ENCODE measurements around the gene ADD1.

The ADD1 gene

DNA sequence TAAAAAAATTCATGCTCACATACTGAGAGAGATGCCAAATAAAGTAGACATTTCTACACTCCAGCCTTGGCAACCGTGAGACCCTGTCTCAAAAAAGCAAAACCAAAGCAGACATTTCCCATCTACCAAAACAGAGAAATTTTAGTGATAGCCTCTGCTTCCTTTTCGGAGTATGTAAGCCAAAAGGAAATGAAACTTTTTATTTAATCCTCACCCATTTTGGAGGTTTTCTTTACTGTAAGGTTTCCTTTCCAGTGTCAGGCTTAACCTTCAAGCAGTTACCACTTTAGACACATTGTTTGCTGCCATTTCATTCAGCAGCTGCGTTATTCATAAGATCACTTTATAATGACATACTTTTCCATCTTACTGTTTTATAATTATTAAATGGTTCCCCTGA lies 15.9 kb downstream of the ADD1 start:
- no peak overlapping the region for H2BK120ac ChIP-seq (ENCODE audit: low read depth, low read length)
- H3K4me3 ChIP-seq (ENCODE audit: low read length): no peak overlapping the region
- H3K23ac ChIP-seq (ENCODE audit: low read length): no peak overlapping the region
- no peaks in the 10 kb centered on the region for H3K36me3 ChIP-seq (ENCODE audit: control insufficient read depth, insufficient read depth, low read length)
- no peaks in the 10 kb centered on the region for H3K27me3 ChIP-seq (ENCODE audit: insufficient read depth, low read length, poor library complexity)
- peaks cover 22% of the 10 kb centered on the region for H3K4me1 ChIP-seq (ENCODE audit: control insufficient read depth, low read depth, low read length)
- H3K9ac ChIP-seq (ENCODE audit: low read length): no peak overlapping the region
- no CpG with 5 or more reads among the region's 3 CpGs for WGBS (ENCODE audit: extremely low coverage, insufficient coverage, low lambda C conversion rate)
- H2BK15ac ChIP-seq (replicated peaks; ENCODE audit: low read depth): no peak overlapping the region
- H3K18ac ChIP-seq (ENCODE audit: low read length): peak overlapping the region; percentile 39
- H4K5ac ChIP-seq (ENCODE audit: low read length): no peak overlapping the region
- H3K79me2 ChIP-seq (ENCODE audit: control insufficient read depth, insufficient read depth, low read length): peaks cover 70% of the 10 kb centered on the region
- no peak overlapping the region for H3K27ac ChIP-seq (ENCODE audit: low read depth, low read length)
- no peak overlapping the region for H3K4ac ChIP-seq (ENCODE audit: low read depth, low read length)
- H3K56ac ChIP-seq (ENCODE audit: low read length): no peak overlapping the region
- H3K79me1 ChIP-seq (ENCODE audit: low read length): peaks cover 8% of the 10 kb centered on the region
- no peak for DNase-seq
- no peak overlapping the region for H4K8ac ChIP-seq (ENCODE audit: low read depth, low read length)
- no peak overlapping the region for H3K4me2 ChIP-seq (ENCODE audit: low read length)
- no peak overlapping the region for H2AK5ac ChIP-seq (ENCODE audit: low read length)
- no peak overlapping the region for H2BK5ac ChIP-seq (ENCODE audit: low read length)

DNA sequence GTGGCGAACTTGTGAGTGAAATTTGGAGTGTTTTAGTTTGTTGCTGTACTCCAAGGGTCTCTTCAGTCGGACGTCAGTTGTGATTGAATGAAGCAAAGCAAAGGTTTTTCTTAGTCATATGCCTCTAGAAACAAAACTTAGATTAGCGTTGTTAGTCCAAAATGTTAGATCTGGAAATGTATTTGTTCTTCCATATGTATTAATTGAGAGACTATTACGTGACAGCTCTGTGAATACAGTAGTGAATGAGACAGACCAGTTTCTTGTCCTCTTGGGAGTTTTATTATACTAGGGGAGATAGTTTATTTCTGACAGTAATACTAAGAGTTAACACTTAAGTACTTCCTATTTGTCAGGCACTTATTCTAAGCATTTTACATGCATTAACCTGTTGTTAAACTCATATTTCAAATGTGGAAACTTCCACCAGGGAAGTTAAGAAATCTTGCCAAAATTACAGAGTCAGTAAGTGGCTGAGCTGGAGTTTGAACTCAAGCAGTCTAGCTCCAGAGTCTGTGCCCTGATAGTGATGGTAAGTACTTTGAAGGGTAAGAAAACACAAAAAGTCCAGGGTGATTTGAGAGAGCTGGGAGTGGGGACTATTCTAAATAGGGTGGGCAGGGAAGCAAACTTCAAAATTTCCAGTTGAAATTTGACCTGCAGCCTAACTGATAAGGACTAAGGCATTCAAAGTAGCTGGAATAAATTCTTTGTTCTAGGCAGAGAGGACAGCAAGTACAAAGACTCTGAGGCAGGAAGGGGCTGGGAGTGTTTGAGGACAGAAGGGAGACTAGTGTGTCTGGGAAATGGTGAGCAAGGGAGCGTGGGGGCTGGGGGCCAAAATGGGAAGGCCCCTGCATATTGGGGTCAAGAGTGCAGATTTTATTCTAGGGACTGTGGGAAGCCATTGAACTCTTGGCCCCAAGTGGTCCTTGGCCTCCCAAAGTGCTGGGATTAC lies 17.0 kb downstream of the ADD1 start:
- Histone ChIP-seq H3K27me3 (ENCODE audit: insufficient read depth, low read length, poor library complexity) (no peaks in the 10 kb centered on the region), H4K8ac (ENCODE audit: low read depth, low read length) (no peak overlapping the region), H2BK5ac (ENCODE audit: low read length) (no peak overlapping the region), H3K9ac (ENCODE audit: low read length) (peak overlapping the region; percentile 41), H3K4ac (ENCODE audit: low read depth, low read length) (peak overlapping the region; percentile 10), H3K4me2 (ENCODE audit: low read length) (peak overlapping the region; percentile 7), H4K5ac (ENCODE audit: low read length) (no peak overlapping the region), H3K18ac (ENCODE audit: low read length) (peak overlapping the region; percentile 83), H3K4me1 (ENCODE audit: control insufficient read depth, low read depth, low read length) (peaks cover 24% of the 10 kb centered on the region), H2BK120ac (ENCODE audit: low read depth, low read length) (no peak overlapping the region), H3K79me1 (ENCODE audit: low read length) (peaks cover 6% of the 10 kb centered on the region), H3K56ac (ENCODE audit: low read length) (no peak overlapping the region), H3K4me3 (ENCODE audit: low read length) (no peak overlapping the region), H3K36me3 (ENCODE audit: control insufficient read depth, insufficient read depth, low read length) (no peaks in the 10 kb centered on the region), H3K27ac (ENCODE audit: low read depth, low read length) (peak overlapping the region; percentile 83), H3K79me2 (ENCODE audit: control insufficient read depth, insufficient read depth, low read length) (peaks cover 68% of the 10 kb centered on the region), H2BK15ac (replicated peaks; ENCODE audit: low read depth) (peak overlapping the region; percentile 14), H3K23ac (ENCODE audit: low read length) (no peak overlapping the region), H2AK5ac (ENCODE audit: low read length) (no peak overlapping the region)
- WGBS (ENCODE audit: extremely low coverage, insufficient coverage, low lambda C conversion rate): no CpG with 5 or more reads among the region's 6 CpGs
- peak; percentile 90 for DNase-seq

DNA sequence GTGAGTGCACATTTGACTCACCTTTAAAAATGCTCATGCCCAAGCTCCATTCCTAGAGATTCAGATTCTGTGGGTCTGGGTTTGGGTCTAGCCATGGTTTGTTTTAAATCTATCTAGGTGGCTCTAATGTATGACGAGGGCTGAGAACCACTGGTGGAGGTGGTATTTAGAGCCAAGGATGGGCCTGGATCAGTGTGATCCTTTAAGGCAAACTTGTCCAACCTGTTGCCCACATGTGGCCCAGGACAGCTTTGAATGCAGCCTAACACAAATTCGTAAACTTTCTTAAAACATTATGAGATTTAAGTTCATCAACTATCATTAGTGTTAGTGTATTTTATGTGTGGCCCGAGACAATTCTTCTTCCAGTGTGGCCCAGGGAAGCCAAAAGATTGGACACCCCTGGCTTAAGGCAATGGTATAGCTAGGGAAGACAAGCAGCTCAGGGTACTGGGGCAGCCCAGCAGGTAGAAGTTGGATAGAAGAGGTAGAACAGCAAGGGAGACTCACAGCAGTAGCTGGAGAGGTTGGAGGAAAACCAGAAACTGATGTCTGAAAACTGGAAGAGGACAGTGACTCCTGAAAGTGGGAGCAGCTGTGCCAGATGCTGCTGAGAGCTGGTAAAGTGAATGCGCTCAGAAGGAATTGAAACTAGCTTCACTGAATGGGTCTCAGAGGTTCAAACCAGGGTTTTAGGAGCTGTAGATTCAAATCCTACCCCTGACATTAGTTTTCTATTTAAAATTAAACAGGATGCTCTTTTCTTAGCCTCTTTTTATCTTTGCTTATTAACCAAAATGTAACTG lies 18.2 kb downstream of the ADD1 start:
- no CpG with 5 or more reads among the region's 4 CpGs for WGBS (ENCODE audit: extremely low coverage, insufficient coverage, low lambda C conversion rate)
- no peak for DNase-seq
- H3K27ac ChIP-seq (ENCODE audit: low read depth, low read length): peak overlapping the region; percentile 30

GRCh38 chr4:2862528-2862927 lies 18.9 kb downstream of the ADD1 start:
- no CpG with 5 or more reads among the region's 1 CpG for WGBS (ENCODE audit: extremely low coverage, insufficient coverage, low lambda C conversion rate)
- Histone ChIP-seq H3K4me1 (ENCODE audit: control insufficient read depth, low read depth, low read length) (peaks cover 32% of the 10 kb centered on the region), H4K8ac (ENCODE audit: low read depth, low read length) (no peak overlapping the region)

More for the DNA sequence above, 18.2 kb downstream of the ADD1 start:
- Histone ChIP-seq H2BK120ac (ENCODE audit: low read depth, low read length) (peak overlapping the region; percentile 3), H3K9ac (ENCODE audit: low read length) (peak overlapping the region; percentile 12), H3K36me3 (ENCODE audit: control insufficient read depth, insufficient read depth, low read length) (no peaks in the 10 kb centered on the region), H3K23ac (ENCODE audit: low read length) (no peak overlapping the region), H2BK15ac (replicated peaks; ENCODE audit: low read depth) (no peak overlapping the region), H3K79me2 (ENCODE audit: control insufficient read depth, insufficient read depth, low read length) (peaks cover 72% of the 10 kb centered on the region), H3K4ac (ENCODE audit: low read depth, low read length) (no peak overlapping the region), H3K56ac (ENCODE audit: low read length) (peak overlapping the region; percentile 35), H3K4me3 (ENCODE audit: low read length) (no peak overlapping the region), H3K18ac (ENCODE audit: low read length) (peak overlapping the region; percentile 32), H3K79me1 (ENCODE audit: low read length) (peaks cover 8% of the 10 kb centered on the region), H3K4me2 (ENCODE audit: low read length) (no peak overlapping the region), H3K4me1 (ENCODE audit: control insufficient read depth, low read depth, low read length) (peaks cover 27% of the 10 kb centered on the region), H4K5ac (ENCODE audit: low read length) (no peak overlapping the region), H2AK5ac (ENCODE audit: low read length) (no peak overlapping the region), H3K27me3 (ENCODE audit: insufficient read depth, low read length, poor library complexity) (no peaks in the 10 kb centered on the region), H2BK5ac (ENCODE audit: low read length) (no peak overlapping the region), H4K8ac (ENCODE audit: low read depth, low read length) (no peak overlapping the region)

GRCh38 chr4:2863649-2864048 lies 20.0 kb downstream of the ADD1 start:
- Histone ChIP-seq H3K27me3 (ENCODE audit: insufficient read depth, low read length, poor library complexity) (no peaks in the 10 kb centered on the region), H2BK5ac (ENCODE audit: low read length) (no peak overlapping the region), H3K4ac (ENCODE audit: low read depth, low read length) (no peak overlapping the region), H2BK120ac (ENCODE audit: low read depth, low read length) (no peak overlapping the region), H3K36me3 (ENCODE audit: control insufficient read depth, insufficient read depth, low read length) (no peaks in the 10 kb centered on the region), H3K23ac (ENCODE audit: low read length) (no peak overlapping the region), H4K8ac (ENCODE audit: low read depth, low read length) (no peak overlapping the region), H3K56ac (ENCODE audit: low read length) (no peak overlapping the region), H2BK15ac (replicated peaks; ENCODE audit: low read depth) (no peak overlapping the region), H2AK5ac (ENCODE audit: low read length) (no peak overlapping the region), H3K9ac (ENCODE audit: low read length) (no peak overlapping the region), H3K4me1 (ENCODE audit: control insufficient read depth, low read depth, low read length) (peaks cover 39% of the 10 kb centered on the region), H3K79me1 (ENCODE audit: low read length) (peaks cover 12% of the 10 kb centered on the region), H3K4me2 (ENCODE audit: low read length) (no peak overlapping the region), H3K4me3 (ENCODE audit: low read length) (no peak overlapping the region), H3K79me2 (ENCODE audit: control insufficient read depth, insufficient read depth, low read length) (peaks cover 67% of the 10 kb centered on the region), H3K27ac (ENCODE audit: low read depth, low read length) (no peak overlapping the region), H3K18ac (ENCODE audit: low read length) (no peak overlapping the region), H4K5ac (ENCODE audit: low read length) (no peak overlapping the region)
- DNase-seq: no peak

More at GRCh38 chr4:2862528-2862927, 18.9 kb downstream of the ADD1 start:
- Histone ChIP-seq H3K9ac (ENCODE audit: low read length) (no peak overlapping the region), H3K79me1 (ENCODE audit: low read length) (peaks cover 9% of the 10 kb centered on the region), H3K4ac (ENCODE audit: low read depth, low read length) (no peak overlapping the region), H3K4me3 (ENCODE audit: low read length) (no peak overlapping the region), H3K23ac (ENCODE audit: low read length) (no peak overlapping the region), H2BK120ac (ENCODE audit: low read depth, low read length) (no peak overlapping the region), H3K18ac (ENCODE audit: low read length) (no peak overlapping the region), H3K56ac (ENCODE audit: low read length) (no peak overlapping the region), H3K79me2 (ENCODE audit: control insufficient read depth, insufficient read depth, low read length) (peaks cover 69% of the 10 kb centered on the region), H3K27ac (ENCODE audit: low read depth, low read length) (no peak overlapping the region), H4K5ac (ENCODE audit: low read length) (no peak overlapping the region), H2AK5ac (ENCODE audit: low read length) (no peak overlapping the region), H3K27me3 (ENCODE audit: insufficient read depth, low read length, poor library complexity) (no peaks in the 10 kb centered on the region), H2BK5ac (ENCODE audit: low read length) (no peak overlapping the region), H3K36me3 (ENCODE audit: control insufficient read depth, insufficient read depth, low read length) (no peaks in the 10 kb centered on the region), H2BK15ac (replicated peaks; ENCODE audit: low read depth) (no peak overlapping the region), H3K4me2 (ENCODE audit: low read length) (no peak overlapping the region)
- peak; percentile 86 for DNase-seq

Measured in mesendoderm (in vitro differentiated cells).